GM12874 (cell line): Measurements from ENCODE around the gene SUN3.

Experiments
- TF ChIP-seq, protein P1 (sequence below): IDR thresholded peaks from 2 replicates; pipeline ENCODE4 v1.5.1; 2011; ENCODE audit warnings: low read depth, mild to moderate bottlenecking, control low read depth, low read length, moderate library complexity; ENCODE audit not compliant: insufficient read depth

The SUN3 gene

DNA sequence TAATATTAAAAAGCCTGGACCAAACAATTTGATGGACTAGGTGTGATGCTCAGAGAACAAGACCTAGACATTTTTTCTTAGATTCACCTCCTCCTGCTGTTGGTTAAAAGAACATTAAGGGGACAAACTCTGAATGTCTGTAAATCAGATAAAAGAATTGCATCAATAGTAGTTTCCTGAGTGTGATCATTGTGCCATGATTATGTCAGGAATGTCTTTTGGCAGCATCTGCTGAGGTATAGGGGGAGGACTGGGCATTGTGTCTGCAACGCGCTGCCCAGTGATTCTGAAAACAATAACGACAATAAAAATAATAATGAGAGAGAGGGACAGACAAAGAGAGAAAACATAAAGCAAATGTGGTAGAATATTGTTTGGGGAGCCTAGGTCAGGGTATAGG, 13.3 kb upstream of the SUN3 start:
- TF ChIP-seq, protein P1, sequence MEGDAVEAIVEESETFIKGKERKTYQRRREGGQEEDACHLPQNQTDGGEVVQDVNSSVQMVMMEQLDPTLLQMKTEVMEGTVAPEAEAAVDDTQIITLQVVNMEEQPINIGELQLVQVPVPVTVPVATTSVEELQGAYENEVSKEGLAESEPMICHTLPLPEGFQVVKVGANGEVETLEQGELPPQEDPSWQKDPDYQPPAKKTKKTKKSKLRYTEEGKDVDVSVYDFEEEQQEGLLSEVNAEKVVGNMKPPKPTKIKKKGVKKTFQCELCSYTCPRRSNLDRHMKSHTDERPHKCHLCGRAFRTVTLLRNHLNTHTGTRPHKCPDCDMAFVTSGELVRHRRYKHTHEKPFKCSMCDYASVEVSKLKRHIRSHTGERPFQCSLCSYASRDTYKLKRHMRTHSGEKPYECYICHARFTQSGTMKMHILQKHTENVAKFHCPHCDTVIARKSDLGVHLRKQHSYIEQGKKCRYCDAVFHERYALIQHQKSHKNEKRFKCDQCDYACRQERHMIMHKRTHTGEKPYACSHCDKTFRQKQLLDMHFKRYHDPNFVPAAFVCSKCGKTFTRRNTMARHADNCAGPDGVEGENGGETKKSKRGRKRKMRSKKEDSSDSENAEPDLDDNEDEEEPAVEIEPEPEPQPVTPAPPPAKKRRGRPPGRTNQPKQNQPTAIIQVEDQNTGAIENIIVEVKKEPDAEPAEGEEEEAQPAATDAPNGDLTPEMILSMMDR: no peak

DNA sequence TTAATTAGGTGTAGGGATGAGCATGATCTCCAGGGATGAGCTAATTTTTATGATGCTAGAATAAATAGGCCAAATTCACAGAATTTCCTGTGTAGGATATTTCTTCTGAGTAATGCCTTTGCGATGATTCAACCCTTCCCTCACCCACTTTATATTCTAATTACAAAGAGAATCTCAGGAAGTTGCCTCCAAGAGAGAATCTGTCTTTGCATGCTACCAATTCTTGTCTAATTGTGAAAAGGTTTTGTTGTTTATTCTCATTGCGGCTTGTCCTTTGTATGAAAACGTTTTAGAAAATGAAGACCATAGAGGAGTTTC, 12.7 kb upstream of the SUN3 start:
- TF ChIP-seq, protein P1: no peak

DNA sequence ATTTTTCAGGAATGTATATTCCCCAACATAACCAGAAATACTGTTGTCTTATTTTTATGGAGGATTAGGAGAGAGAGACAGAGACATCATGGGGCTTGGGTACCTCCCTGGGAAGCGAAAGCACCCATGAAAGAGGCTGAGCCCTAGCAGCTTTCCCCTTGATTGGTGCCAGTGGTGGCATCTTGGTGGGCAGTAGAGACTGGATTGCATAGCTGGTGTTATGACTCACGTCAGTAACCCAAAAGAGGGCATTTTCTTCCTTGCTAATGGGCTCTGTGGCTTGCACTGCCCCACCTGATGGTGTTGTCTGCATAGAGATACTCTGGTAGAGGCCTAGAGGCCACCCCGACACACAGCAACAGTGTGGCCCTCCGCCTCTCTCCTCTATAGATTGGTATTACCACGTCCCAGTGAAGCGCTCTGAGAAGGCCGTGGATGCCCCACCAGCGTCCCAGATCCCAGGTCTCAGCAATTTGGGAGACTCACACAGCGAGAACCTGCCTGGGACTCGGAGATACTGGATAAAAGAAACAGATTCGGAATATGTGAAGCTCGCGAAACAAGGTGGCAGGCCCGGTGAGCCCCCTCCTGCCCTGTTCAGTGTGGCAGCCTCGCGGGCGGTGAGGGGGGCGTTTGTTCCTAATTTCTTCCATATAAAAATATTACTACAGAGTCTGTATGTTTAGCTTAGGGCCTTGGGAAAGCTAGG, 12.2 kb upstream of the SUN3 start:
- TF ChIP-seq, protein P1: no peak

DNA sequence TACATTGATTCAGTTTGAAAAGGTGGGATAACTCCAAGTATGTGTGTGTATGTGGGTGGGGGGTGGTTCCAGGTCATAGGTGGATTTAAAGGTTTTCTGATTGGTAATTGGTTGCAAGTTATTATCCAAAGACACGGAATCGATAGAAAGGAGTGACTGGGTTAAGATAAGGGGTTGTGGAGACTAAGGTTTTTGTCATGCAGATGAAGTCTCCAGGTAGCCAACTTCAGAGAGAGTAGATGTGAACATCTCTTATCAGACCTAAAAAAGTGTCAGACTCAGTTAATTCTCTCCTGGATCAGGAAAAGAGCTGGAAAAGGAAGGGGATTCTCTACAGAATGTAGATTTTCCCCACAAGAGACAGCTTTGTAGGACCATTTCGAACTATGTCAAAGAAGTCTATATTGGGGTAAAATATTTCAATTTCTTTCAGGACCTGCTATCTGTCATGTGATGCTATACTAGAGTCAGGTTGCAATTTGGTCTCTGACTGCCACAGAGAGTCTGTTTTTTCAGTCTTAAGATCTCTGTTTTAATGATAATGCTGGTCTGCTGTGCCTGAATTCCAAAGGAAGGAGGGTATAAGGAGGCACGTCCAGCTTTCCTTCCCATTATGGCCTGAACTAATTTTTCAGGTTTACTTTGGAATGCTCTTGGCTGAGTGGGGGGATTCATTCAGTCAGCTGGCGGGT, 10.1 kb upstream of the SUN3 start:
- TF ChIP-seq, protein P1: no peak

DNA sequence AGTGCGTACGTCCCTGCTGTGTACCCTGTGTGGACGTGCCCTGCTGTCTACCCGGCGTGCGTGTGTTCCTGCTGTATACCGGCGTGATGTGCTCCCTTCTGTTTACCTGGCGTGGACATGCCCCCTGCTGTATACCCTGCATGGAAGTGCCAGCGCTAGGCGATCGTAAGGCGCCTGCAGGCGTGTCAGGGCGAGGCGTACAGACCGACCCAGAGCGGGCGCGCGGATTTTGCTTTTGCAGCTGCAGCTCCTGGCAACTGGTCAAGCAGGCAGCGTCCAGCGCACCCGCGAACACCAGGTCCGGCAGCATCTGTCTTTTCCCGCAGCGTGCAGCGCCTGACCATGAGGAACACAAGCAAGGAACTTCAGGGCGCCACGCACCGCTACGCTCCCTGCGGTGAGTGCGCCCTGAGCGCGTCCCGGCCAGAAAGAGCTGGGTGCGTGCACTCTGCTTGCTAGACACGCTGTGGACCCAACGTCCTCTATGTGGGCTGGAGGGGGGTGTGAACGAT, 7.1 kb upstream of the SUN3 start:
- TF ChIP-seq, protein P1: no peak

DNA sequence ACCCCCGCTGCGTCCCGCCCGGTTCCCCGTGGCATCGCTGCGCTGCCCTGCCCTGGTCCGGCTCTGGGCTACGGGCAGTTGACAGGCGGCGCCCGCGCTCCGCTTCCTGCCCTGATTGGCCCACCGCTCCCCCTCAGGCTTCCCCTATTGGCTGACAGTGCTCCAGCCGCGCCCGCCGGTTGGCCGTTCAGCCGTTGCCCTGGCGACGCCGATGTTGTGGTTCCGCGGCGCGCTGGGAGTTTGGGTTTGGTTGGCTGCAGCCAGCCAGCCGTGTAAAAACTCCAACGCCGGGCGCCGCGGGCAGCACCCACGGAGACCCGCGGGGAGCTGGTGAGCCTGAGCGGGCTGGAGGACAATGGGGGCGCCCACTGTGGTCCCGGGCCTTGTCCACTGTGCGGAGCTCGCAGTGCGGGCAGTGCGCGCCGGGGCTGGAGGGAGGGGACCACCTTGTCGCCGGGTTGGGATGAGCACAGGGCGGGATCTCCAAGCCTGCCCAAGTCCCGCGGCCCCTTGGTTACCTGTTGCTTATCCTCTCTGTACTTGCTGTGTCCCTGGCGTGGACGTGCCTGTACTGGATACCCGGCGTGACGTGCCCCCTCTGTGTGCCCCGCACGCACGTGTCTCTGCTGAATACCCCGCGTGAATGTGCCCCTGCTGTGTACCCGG, 6.5 kb upstream of the SUN3 start, which contains the start of gene C7orf57:
C7orf57 (plus strand) TSS at position 243 of the 666 bp plus-strand sequence. CDS start 766 bp downstream, outside the sequence.
- TF ChIP-seq, protein P1: 0 out of 2 replicates have a peak, but pooled peaks have one; percentile 17

DNA sequence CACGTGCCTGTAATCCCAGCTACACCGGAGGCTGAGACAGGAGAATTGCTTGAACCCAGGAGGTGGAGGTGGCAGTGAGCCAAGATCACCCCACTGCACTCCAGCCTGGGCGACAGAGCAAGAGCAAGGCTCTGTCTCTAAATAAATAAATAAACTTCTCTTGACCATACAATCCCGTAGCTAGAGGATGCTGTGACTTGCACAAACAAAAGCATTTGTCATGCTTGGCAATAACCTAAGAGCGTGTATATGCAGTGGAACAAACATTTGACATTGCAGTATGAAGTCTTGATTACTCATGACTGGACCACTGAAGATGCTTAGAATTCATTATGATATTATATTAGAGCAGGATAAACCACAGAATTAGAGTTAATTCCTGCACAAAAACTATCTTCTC, 5.0 kb upstream of the SUN3 start:
- TF ChIP-seq, protein P1: no peak
